ENCODE data around the gene BAMBI. TPM values are rescaled to one million over a fixed set of nuclear protein-coding genes. Genes with fewer than 3 reads are reported as not detected.

Gene BAMBI
- total RNA-seq = 209 to 219 TPM (median 217 TPM) in 3 replicates

GRCh38 chr10:28676968-28677887 is at the start of gene BAMBI:
Gene BAMBI, plus strand, starts transcription at chr10:28677521. Its CDS starts 377 bp downstream, at chr10:28677898.
- no peaks in the 10 kb centered on the region for H3K9me3 Mint-ChIP-seq
- no peaks in the 10 kb centered on the region for H3K27me3 Mint-ChIP-seq (ENCODE audit: low read depth)
- TF ChIP-seq CTCF (IDR thresholded peaks at IDR 0.05; ENCODE audit: unreplicated experiment) = peak; percentile 57
- H3K4me1 Mint-ChIP-seq = peaks cover 45% of the 10 kb centered on the region
- peak; percentile 96 to 97 for DNase-seq (ENCODE audit: low spot score in 2 of 2, unreplicated experiment in 2 of 2)
- H3K4me3 Mint-ChIP-seq = peak within 1 kb of the TSS; percentile 99
- peak within 1 kb of the TSS; percentile 99 for H3K27ac Mint-ChIP-seq
- H3K36me3 Mint-ChIP-seq = peaks cover 17% of the 10 kb centered on the region

GRCh38 chr10:28628184-28628893 is 49.0 kb upstream of the BAMBI start:
- H3K27me3 Mint-ChIP-seq (ENCODE audit: low read depth) = no peaks in the 10 kb centered on the region
- peak; percentile 74 to 86 for DNase-seq (ENCODE audit: low spot score in 2 of 2, unreplicated experiment in 2 of 2)
- H3K9me3 Mint-ChIP-seq = peaks cover 3% of the 10 kb centered on the region
- peak; percentile 87 for TF ChIP-seq CTCF (IDR thresholded peaks at IDR 0.05; ENCODE audit: unreplicated experiment)
- H3K4me3 Mint-ChIP-seq = no peak overlapping the region
- peaks cover 26% of the 10 kb centered on the region for H3K4me1 Mint-ChIP-seq
- H3K27ac Mint-ChIP-seq = peak overlapping the region; percentile 29
- H3K36me3 Mint-ChIP-seq = peaks cover 2% of the 10 kb centered on the region

GRCh38 chr10:28631896-28632583 is 45.3 kb upstream of the BAMBI start:
- Mint-ChIP-seq H3K36me3 (no peaks in the 10 kb centered on the region), H3K4me1 (peaks cover 12% of the 10 kb centered on the region), H3K27ac (no peak overlapping the region), H3K9me3 (no peaks in the 10 kb centered on the region), H3K4me3 (no peak overlapping the region), H3K27me3 (ENCODE audit: low read depth) (no peaks in the 10 kb centered on the region)
- TF ChIP-seq CTCF (IDR thresholded peaks at IDR 0.05; ENCODE audit: unreplicated experiment) = no peak
- DNase-seq (ENCODE audit: low spot score in 2 of 2, unreplicated experiment in 2 of 2) = no peak

- H3K27ac Mint-ChIP-seq = peak overlapping the region; percentile 29
- H3K27me3 Mint-ChIP-seq (ENCODE audit: low read depth) = no peaks in the 10 kb centered on the region
- no peak overlapping the region for H3K4me3 Mint-ChIP-seq
Measured at GRCh38 chr10:28632584-28632945, 44.8 kb upstream of the BAMBI start.

More at GRCh38 chr10:28632584-28632945, 44.8 kb upstream of the BAMBI start:
- no peak for TF ChIP-seq CTCF (IDR thresholded peaks at IDR 0.05; ENCODE audit: unreplicated experiment)
- Mint-ChIP-seq H3K9me3 (no peaks in the 10 kb centered on the region), H3K36me3 (no peaks in the 10 kb centered on the region), H3K4me1 (peaks cover 8% of the 10 kb centered on the region)
- DNase-seq (ENCODE audit: low spot score in 2 of 2, unreplicated experiment in 2 of 2) = no peak

Measured in mesothelial cell of epicardium (in vitro differentiated cells).